Epithelial cell of esophagus (primary cell): Measurements from ENCODE around the gene TMEM107.

ENCODE experiments used
- DNase-seq: peaks from one replicate; pipeline ENCODE4 v3.0.0; 2010; ENCODE audit warnings: low read depth
- H3K4me3 ChIP-seq: 2 replicates; pipeline ENCODE4 v1.5.1; 2011; ENCODE audit warnings: mild to moderate bottlenecking, low read length, control low read depth
- CTCF ChIP-seq: IDR thresholded peaks from 2 replicates; pipeline ENCODE4 v1.5.1; 2011; ENCODE audit warnings: low read depth, mild to moderate bottlenecking, low read length, control low read depth, inconsistent platforms; ENCODE audit not compliant: insufficient read depth; ENCODE audit errors: missing control alignments

The TMEM107 gene

GRCh38 chr17:8125154-8125946 lies 50.8 kb downstream of the TMEM107 start:
- H3K4me3 ChIP-seq = peak overlapping the region; percentile 80
- DNase-seq = peak; percentile 63
- TF ChIP-seq CTCF = no peak

GRCh38 chr17:8124350-8125153 lies 51.6 kb downstream of the TMEM107 start:
- DNase-seq = peak; percentile 46
- TF ChIP-seq CTCF = no peak
- H3K4me3 ChIP-seq = peak overlapping the region; percentile 80

- peak within 1 kb of the TSS; percentile 80 for H3K4me3 ChIP-seq
- no peak for TF ChIP-seq CTCF
- no peak for DNase-seq
These were observed 52.4 kb downstream of the TMEM107 start, which contains the start of gene HES7 for GRCh38 chr17:8123695-8124349. HES7 (minus strand) TSS chr17:8124106; CDS start chr17:8124084, 22 bp downstream.

DNA sequence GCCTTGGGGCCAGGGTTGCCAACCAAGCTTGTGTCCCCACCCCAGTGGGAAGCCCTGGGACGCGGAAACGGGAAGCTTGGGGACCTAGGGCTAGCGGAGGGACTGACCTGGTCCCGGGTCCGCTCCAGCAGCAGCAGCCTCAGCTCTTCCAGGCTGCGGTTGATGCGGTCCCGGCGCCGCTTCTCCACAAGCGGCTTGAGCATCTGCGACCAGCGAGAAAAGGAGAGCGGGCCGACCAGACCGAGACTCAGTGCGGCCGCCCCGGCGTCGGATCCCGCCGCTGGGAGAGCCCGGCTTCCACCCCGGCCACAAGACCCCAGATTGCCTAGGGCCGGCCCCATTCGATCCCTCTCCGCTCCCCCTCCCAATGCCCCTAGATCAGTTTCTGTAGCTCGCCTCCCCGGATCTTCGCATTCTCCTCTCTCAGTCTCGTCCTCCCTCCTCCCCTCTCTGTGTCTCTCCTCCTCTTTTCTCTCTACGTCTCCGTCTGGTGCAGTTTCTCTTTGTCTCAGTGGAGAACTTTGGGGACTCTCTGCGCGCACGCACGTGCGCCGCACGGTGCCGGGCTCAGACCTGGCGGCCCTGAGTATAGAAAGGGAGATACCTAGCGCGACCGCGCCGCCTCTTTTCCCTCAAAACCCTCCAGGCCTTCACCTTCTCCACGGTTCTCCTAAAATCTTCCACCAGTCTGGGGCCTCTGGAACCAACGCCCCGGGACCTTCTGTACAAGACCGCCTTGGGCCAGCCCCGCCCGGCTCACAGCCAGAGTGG lies 53.1 kb downstream of the TMEM107 start:
- H3K4me3 ChIP-seq = peak overlapping the region; percentile 66
- peak; percentile 44 for DNase-seq
- no peak for TF ChIP-seq CTCF
